ENCODE results near the gene SP3.
A peak's percentile ranks its signal among the peaks of the same experiment; 100 is the strongest.

The SP3 gene

GRCh38 chr2:173993459-173993858 is 28.3 kb upstream of the SP3 start:
- no peak for DNase-seq

- DNase-seq: no peak
Measured at GRCh38 chr2:173991856-173992588, 26.8 kb upstream of the SP3 start.

GRCh38 chr2:173990970-173991819 is 26.0 kb upstream of the SP3 start:
- peak; percentile 90 for DNase-seq

GRCh38 chr2:173990245-173990644 is 25.1 kb upstream of the SP3 start:
- no peak for DNase-seq

- DNase-seq: no peak
Measured at GRCh38 chr2:173989884-173990215, 24.7 kb upstream of the SP3 start.

- no peak for DNase-seq
Measured at GRCh38 chr2:173989160-173989883, 24.1 kb upstream of the SP3 start.

GRCh38 chr2:173986805-173987204 is 21.6 kb upstream of the SP3 start:
- DNase-seq: no peak

GRCh38 chr2:173985605-173985992 is 20.4 kb upstream of the SP3 start:
- DNase-seq: no peak

GRCh38 chr2:173984866-173985604 is 19.9 kb upstream of the SP3 start:
- no peak for DNase-seq

GRCh38 chr2:173983391-173983871 is 18.3 kb upstream of the SP3 start:
- no peak for DNase-seq

- no peak for DNase-seq
Measured at GRCh38 chr2:173982918-173983317, 17.7 kb upstream of the SP3 start.

- no peak for DNase-seq
Measured at GRCh38 chr2:173982182-173982714, 17.1 kb upstream of the SP3 start.

- DNase-seq: no peak
Measured at GRCh38 chr2:173981520-173981919, 16.3 kb upstream of the SP3 start.

- DNase-seq: no peak
Measured at GRCh38 chr2:173979751-173980351, 14.7 kb upstream of the SP3 start.

- no peak for DNase-seq
Measured at GRCh38 chr2:173978447-173978846, 13.3 kb upstream of the SP3 start.

- no peak for DNase-seq
Measured at GRCh38 chr2:173972636-173973035, 7.5 kb upstream of the SP3 start.

- DNase-seq: no peak
Measured at GRCh38 chr2:173972165-173972564, 7.0 kb upstream of the SP3 start.

- no peak for DNase-seq
Measured at GRCh38 chr2:173970516-173970924, 5.3 kb upstream of the SP3 start.

- DNase-seq: no peak
Measured at GRCh38 chr2:173969886-173970285, 4.7 kb upstream of the SP3 start.

- no peak for DNase-seq
Measured at GRCh38 chr2:173968551-173968950, 3.4 kb upstream of the SP3 start.

GRCh38 chr2:173966274-173967098 is 1.3 kb upstream of the SP3 start:
- no peak for DNase-seq

Data from right forelimb (tissue), 1 donor.